Smooth muscle cell (in vitro differentiated cells): ENCODE results near the gene TPRX1. TPM values are rescaled to one million over a fixed set of nuclear protein-coding genes. Genes with fewer than 3 reads are reported as not detected.
"Not testable (repeated sequence)": the region's sequence is repeated elsewhere in the genome, so short reads cannot be mapped to it uniquely, and the experiment has no call there.

Experiments used
- DNase-seq: peaks from one replicate; lab custom pipeline; 2025; ENCODE audit not compliant: unreplicated experiment; lab: John Stamatoyannopoulos, UW
- H2AFZ ChIP-seq: fragments of 200-600 bp; sonication (generic); 2 replicates; pipeline ENCODE4 v1.6.0; 2016; ENCODE audit warnings: antibody characterized with exemption, low read depth, mild to moderate bottlenecking
- H3F3A ChIP-seq: fragments of 200-600 bp; sonication (generic); 2 replicates; pipeline ENCODE4 v1.6.0; 2017; ENCODE audit warnings: antibody characterized with exemption, low read depth
- H3K27ac ChIP-seq: fragments of 200-600 bp; sonication (generic); 2 replicates; pipeline ENCODE4 v1.5.1; 2016; ENCODE audit warnings: low read depth, mild to moderate bottlenecking
- H3K27me3 ChIP-seq: fragments of 200-600 bp; sonication (generic); 2 replicates; pipeline ENCODE4 v1.6.1; 2016; ENCODE audit warnings: low read depth, mild to moderate bottlenecking
- H3K36me3 ChIP-seq: fragments of 200-600 bp; sonication (generic); 2 replicates; pipeline ENCODE4 v1.5.1; 2016; ENCODE audit warnings: low read depth
- H3K4me1 ChIP-seq: fragments of 200-600 bp; sonication (generic); 2 replicates; pipeline ENCODE4 v1.5.1; 2016; ENCODE audit warnings: low read depth
- H3K4me2 ChIP-seq: fragments of 200-600 bp; sonication (generic); 2 replicates; pipeline ENCODE4 v1.6.0; 2016; ENCODE audit warnings: mild to moderate bottlenecking
- H3K4me3 ChIP-seq: fragments of 200-600 bp; sonication (generic); 2 replicates; pipeline ENCODE4 v1.5.1; 2016; ENCODE audit warnings: mild to moderate bottlenecking
- H3K79me2 ChIP-seq: fragments of 200-600 bp; sonication (generic); 2 replicates; pipeline ENCODE4 v1.6.0; 2016; ENCODE audit warnings: low read depth, mild to moderate bottlenecking
- H3K9ac ChIP-seq: fragments of 200-600 bp; sonication (generic); 2 replicates; pipeline ENCODE4 v1.6.0; 2016; ENCODE audit warnings: low read depth
- H3K9me3 ChIP-seq: fragments of 200-600 bp; sonication (generic); replicated peaks from 2 replicates; pipeline ENCODE4 v1.5.1; 2016; ENCODE audit warnings: low read depth
- H4K20me1 ChIP-seq: fragments of 200-600 bp; sonication (generic); 2 replicates; pipeline ENCODE4 v1.6.0; 2016; ENCODE audit warnings: low read depth
- CTCF ChIP-seq: fragments of 200-600 bp; sonication (generic); IDR thresholded peaks from 2 replicates; pipeline ENCODE4 v1.5.1; 2017; ENCODE audit warnings: borderline replicate concordance, mild to moderate bottlenecking, antibody characterized with exemption; ENCODE audit not compliant: insufficient read depth, poor library complexity, severe bottlenecking
- WGBS: methylation state at CpG from one replicate; pipeline ENCODE4 v1.1.7; 2016; ENCODE audit warnings: low lambda C conversion rate; 5-methylcytosine and 5-hydroxymethylcytosine counted together
- polyA plus RNA-seq: library from polyadenylated mRNA; unstranded; fragments of >200 nt; fragmentation: Nextera tagmentation; extraction: Ambion mirVana; gene quantifications from 2 replicates; pipeline ENCODE4 v1.2.1, GENCODE V29; 2016
- total RNA-seq: library from RNA; depleted of rRNA; stranded (reverse); fragments of >200 nt; gene quantifications from 2 replicates; pipeline ENCODE4 v1.2.3, GENCODE V29; 2014

Gene TPRX1
- total and polyA plus RNA-seq, 2 experiments from 2014 or later: not detected

- no peaks in the 10 kb centered on the region for H3K27me3 ChIP-seq
- no peak for TF ChIP-seq CTCF
- peak overlapping the region; percentile 73 for H2AFZ ChIP-seq
- 2% methylated on average over 18 of the region's 20 CpGs for WGBS
- no peak for DNase-seq
- peak overlapping the region; percentile 99 for H3K9ac ChIP-seq
- peaks cover 12% of the 10 kb centered on the region for H3F3A ChIP-seq
- peaks cover 14% of the 10 kb centered on the region for H3K4me1 ChIP-seq
- peak overlapping the region; percentile 95 for H3K27ac ChIP-seq
- H3K36me3 ChIP-seq: no peaks in the 10 kb centered on the region
- peaks cover 31% of the 10 kb centered on the region for H3K79me2 ChIP-seq
- H4K20me1 ChIP-seq: peaks cover 41% of the 10 kb centered on the region
- peak overlapping the region; percentile 91 for H3K4me2 ChIP-seq
- no peaks in the 10 kb centered on the region for H3K9me3 ChIP-seq
- H3K4me3 ChIP-seq: peak overlapping the region; percentile 74
These were observed 25.4 kb downstream of the TPRX1 start for GRCh38 chr19:47778954-47779351.

GRCh38 chr19:47778049-47778953 lies 26.1 kb downstream of the TPRX1 start, which contains the start of gene SELENOW:
TSS of gene SELENOW (plus strand) at chr19:47778703. CDS start at chr19:47778786, 83 bp downstream.
- Histone ChIP-seq H3K27me3 (no peaks in the 10 kb centered on the region), H3K9me3 (no peaks in the 10 kb centered on the region), H3K27ac (peak within 1 kb of the TSS; percentile 95), H3K79me2 (peaks cover 31% of the 10 kb centered on the region), H3K36me3 (no peaks in the 10 kb centered on the region), H2AFZ (peak within 1 kb of the TSS; percentile 73), H3K4me1 (peaks cover 15% of the 10 kb centered on the region), H3F3A (peaks cover 8% of the 10 kb centered on the region), H4K20me1 (peaks cover 36% of the 10 kb centered on the region), H3K4me2 (peak within 1 kb of the TSS; percentile 91), H3K9ac (peak within 1 kb of the TSS; percentile 99), H3K4me3 (peak within 1 kb of the TSS; percentile 74)
- TF ChIP-seq CTCF: no peak
- WGBS: 1% methylated on average over 38 of the region's 65 CpGs
- DNase-seq: peak; percentile 16

- H3K9ac ChIP-seq: peak overlapping the region; percentile 99
- DNase-seq, H3F3A ChIP-seq, H3K27me3 ChIP-seq, H3K36me3 ChIP-seq, H2AFZ ChIP-seq, H3K9me3 ChIP-seq: not testable (repeated sequence)
- peaks cover 15% of the 10 kb centered on the region for H3K4me1 ChIP-seq
- H3K27ac ChIP-seq: peak overlapping the region; percentile 95
- WGBS: 82% methylated on average over 23 of the region's 23 CpGs
- peak overlapping the region; percentile 91 for H3K4me2 ChIP-seq
- peaks cover 30% of the 10 kb centered on the region for H4K20me1 ChIP-seq
- H3K4me3 ChIP-seq: peak overlapping the region; percentile 74
- peaks cover 31% of the 10 kb centered on the region for H3K79me2 ChIP-seq
These were observed 26.9 kb downstream of the TPRX1 start for GRCh38 chr19:47777245-47778048.

- no peaks in the 10 kb centered on the region for H3K9me3 ChIP-seq
- no peak overlapping the region for H2AFZ ChIP-seq
- TF ChIP-seq CTCF: no peak
- H4K20me1 ChIP-seq: peaks cover 21% of the 10 kb centered on the region
- peaks cover 15% of the 10 kb centered on the region for H3K4me1 ChIP-seq
- peaks cover under 1% of the 10 kb centered on the region for H3F3A ChIP-seq
- H3K27ac ChIP-seq: peak overlapping the region; percentile 11
- no peak overlapping the region for H3K4me3 ChIP-seq
- H3K4me2 ChIP-seq: no peak overlapping the region
- H3K36me3 ChIP-seq: no peaks in the 10 kb centered on the region
- DNase-seq: no peak
- peaks cover 31% of the 10 kb centered on the region for H3K79me2 ChIP-seq
- no peak overlapping the region for H3K9ac ChIP-seq
- 88% methylated on average over 4 of the region's 4 CpGs for WGBS
- no peaks in the 10 kb centered on the region for H3K27me3 ChIP-seq
These were observed 27.8 kb downstream of the TPRX1 start for GRCh38 chr19:47776568-47776967.

GRCh38 chr19:47771291-47771690 lies 33.1 kb downstream of the TPRX1 start:
- not testable (repeated sequence) for H3K4me3 ChIP-seq, H3K27ac ChIP-seq, H3K9me3 ChIP-seq, H3K79me2 ChIP-seq, H3F3A ChIP-seq, H4K20me1 ChIP-seq, H3K4me2 ChIP-seq, H2AFZ ChIP-seq, H3K27me3 ChIP-seq, H3K9ac ChIP-seq, DNase-seq, H3K4me1 ChIP-seq, H3K36me3 ChIP-seq
- 91% methylated on average over 6 of the region's 6 CpGs for WGBS
